Uterus (tissue), 2 donors: ENCODE results near the gene PDLIM5.

Source experiments
- CTCF ChIP-seq, 4 experiments: fragments of 200-600 bp in 2 of 4; fragments of 450-650 bp in 2 of 4; sonication (generic) in 2 of 4; IDR thresholded peaks; one replicate each; pipeline ENCODE4 v1.5.1; 2016 to 2019; ENCODE audit warnings: antibody characterized with exemption in 4 of 4, mild to moderate bottlenecking in 2 of 4, moderate library complexity in 1 of 4
- POLR2A ChIP-seq, 2 donors: fragments of 450-650 bp; IDR thresholded peaks; one replicate each; pipeline ENCODE4 v1.6.1; 2016; ENCODE audit warnings: antibody characterized with exemption in 2 of 2, mild to moderate bottlenecking in 1 of 2, moderate library complexity in 1 of 2

- no peak for TF ChIP-seq CTCF (IDR thresholded peaks at IDR 0.05)
- TF ChIP-seq POLR2A (IDR thresholded peaks at IDR 0.05), result no peak
Measured at GRCh38 chr4:94561249-94562024, 109.7 kb downstream of the PDLIM5 start.
